HepG2 (cell line): ENCODE data around the gene VEGFB. TPM values are rescaled to one million over a fixed set of nuclear protein-coding genes. Genes with fewer than 3 reads are reported as not detected.

Experiments used
- BORCS8-MEF2B ChIP-seq: sonication (generic); formaldehyde crosslinking; IDR thresholded peaks from 2 replicates; pipeline ENCODE4 v1.8.0; 2022; ENCODE audit warnings: mild to moderate bottlenecking, missing genetic modification reagents
- CEBPG ChIP-seq: IDR thresholded peaks from 2 replicates; pipeline ENCODE4 v1.6.1; 2016
- E2F5 ChIP-seq: sonication (generic); formaldehyde crosslinking; conservative IDR thresholded peaks from 2 replicates; pipeline ENCODE4 v1.4.0; 2020; ENCODE audit warnings: missing genetic modification reagents
- ELF3 ChIP-seq: IDR thresholded peaks from 2 replicates; pipeline ENCODE4 v1.6.1; 2016; ENCODE audit warnings: missing genetic modification reagents, missing compliant biosample characterization
- EP300 ChIP-seq, 3 experiments: sonication (generic) in 1 of 3; formaldehyde crosslinking in 1 of 3; IDR thresholded peaks; 2 replicates each; pipeline versions ENCODE4 v1.5.1 to v1.6.1; 2011 to 2020; ENCODE audit warnings: low read depth in 2 of 3, low read length in 2 of 3, borderline replicate concordance in 1 of 3, improper control_type of control experiment in 1 of 3, mild to moderate bottlenecking in 1 of 3, missing genetic modification reagents in 1 of 3, moderate library complexity in 1 of 3
- ETV5 ChIP-seq: IDR thresholded peaks from 2 replicates; pipeline ENCODE4 v1.6.1; 2018; ENCODE audit warnings: missing biosample characterization, missing genetic modification reagents, inconsistent platforms, borderline replicate concordance
- GRHL1 ChIP-seq: sonication (generic); formaldehyde crosslinking; conservative IDR thresholded peaks from 2 replicates; pipeline ENCODE4 v1.8.0; 2022; ENCODE audit warnings: missing genetic modification reagents
- LCORL ChIP-seq, 2 experiments: fragments of 450-650 bp in 1 of 2; sonication (generic) in 1 of 2; formaldehyde crosslinking in 1 of 2; IDR thresholded peaks; 2 replicates each; pipeline versions ENCODE4 v1.5.0 to v1.6.1; 2017 to 2020; ENCODE audit warnings: antibody characterized with exemption in 1 of 2, missing genetic modification reagents in 1 of 2
- MED13 ChIP-seq: sonication (generic); formaldehyde crosslinking; IDR thresholded peaks from 2 replicates; pipeline ENCODE4 v1.5.0; 2020; ENCODE audit warnings: missing genetic modification reagents
- MTA3 ChIP-seq: sonication (generic); formaldehyde crosslinking; IDR thresholded peaks from 2 replicates; pipeline ENCODE4 v1.4.0; 2020; ENCODE audit warnings: missing genetic modification reagents
- MYC ChIP-seq: sonication (generic); formaldehyde crosslinking; IDR thresholded peaks from 2 replicates; pipeline ENCODE4 v1.9.0; 2021; ENCODE audit warnings: missing genetic modification reagents, borderline replicate concordance
- PBX2 ChIP-seq: IDR thresholded peaks from 2 replicates; pipeline ENCODE4 v1.6.1; 2016; ENCODE audit warnings: control low read depth
- RBM22 ChIP-seq: fragments of 200-400 bp; formaldehyde crosslinking; optimal IDR thresholded peaks from 2 replicates; pipeline ENCODE3; 2017; ENCODE audit warnings: mild to moderate bottlenecking, low read length, moderate library complexity
- RFX1 ChIP-seq: fragments of 450-650 bp; IDR thresholded peaks from 2 replicates; pipeline ENCODE4 v1.6.1; 2017
- SNAI1 ChIP-seq: sonication (generic); formaldehyde crosslinking; IDR thresholded peaks from 2 replicates; pipeline ENCODE4 v1.5.0; 2020; ENCODE audit warnings: mild to moderate bottlenecking, missing genetic modification reagents, borderline replicate concordance
- ZBTB49 ChIP-seq: sonication (generic); formaldehyde crosslinking; IDR thresholded peaks from 2 replicates; pipeline ENCODE4 v1.4.0; 2020; ENCODE audit warnings: missing genetic modification reagents, borderline replicate concordance
- ZNF101 ChIP-seq: sonication (generic); formaldehyde crosslinking; IDR thresholded peaks from 2 replicates; pipeline ENCODE4 v1.4.0; 2020; ENCODE audit warnings: mild to moderate bottlenecking, low read depth, missing genetic modification reagents, borderline replicate concordance
- ZNF253 ChIP-seq: sonication (generic); formaldehyde crosslinking; IDR thresholded peaks from 2 replicates; pipeline ENCODE4 v1.8.0; 2022; ENCODE audit warnings: mild to moderate bottlenecking, missing genetic modification reagents, borderline replicate concordance
- ZNF451 ChIP-seq: sonication (generic); formaldehyde crosslinking; IDR thresholded peaks from 2 replicates; pipeline ENCODE4 v1.5.0; 2020; ENCODE audit warnings: mild to moderate bottlenecking, missing genetic modification reagents
- ZNF501 ChIP-seq: sonication (generic); formaldehyde crosslinking; IDR thresholded peaks from 2 replicates; pipeline ENCODE4 v1.5.1; 2020; ENCODE audit warnings: mild to moderate bottlenecking, moderate library complexity, missing genetic modification reagents
- ZNF589 ChIP-seq: sonication (generic); formaldehyde crosslinking; conservative IDR thresholded peaks from 2 replicates; pipeline ENCODE4 v1.8.0; 2022; ENCODE audit warnings: mild to moderate bottlenecking, moderate library complexity, missing genetic modification reagents
- ZNF75D ChIP-seq: sonication (generic); formaldehyde crosslinking; IDR thresholded peaks from 2 replicates; pipeline ENCODE4 v1.8.1; 2023; ENCODE audit warnings: missing genetic modification reagents, mild to moderate bottlenecking, borderline replicate concordance
- ZSCAN30 ChIP-seq: sonication (generic); formaldehyde crosslinking; IDR thresholded peaks from 2 replicates; pipeline ENCODE4 v1.5.0; 2020; ENCODE audit warnings: mild to moderate bottlenecking, missing genetic modification reagents
- polyA plus RNA-seq, 8 experiments: library from polyadenylated mRNA; depleted of rRNA in 3 of 8; stranded (reverse) in 7 of 8; unstranded in 1 of 8; fragments of >200 nt; fragmentation: Illumina TruSeq in 4 of 8; extraction: Trizol in 4 of 8; gene quantifications; 2 replicates each; pipeline versions ENCODE4 v1.2.1 to v1.2.3, GENCODE V29; 2011 to 2016; ENCODE audit warnings: low read depth in 4 of 8, missing spikeins in 1 of 8, mixed read lengths in 1 of 8; ENCODE audit not compliant: insufficient read depth in 1 of 8
- total RNA-seq, 5 experiments: library from RNA; depleted of rRNA; stranded (reverse); fragments of >200 nt; fragmentation: Illumina TruSeq; extraction: Trizol; gene quantifications; 2 replicates each; pipeline ENCODE4 v1.2.3, GENCODE V29; 2016; ENCODE audit warnings: low read depth in 1 of 5

VEGFB gene
- total and polyA plus RNA-seq, 2 of the 13 experiments (the other 11 are each of a cell fraction or from before 2014, with no cell fraction given): 9.0 to 11.3 TPM

GRCh38 chr11:64284048-64284961, 49.9 kb downstream of the VEGFB start, which contains the start of gene BAD (continued):
- TF ChIP-seq ZBTB49 (CRISPR knock-in tag): no peak
- TF ChIP-seq MTA3: no peak
- TF ChIP-seq SNAI1 (CRISPR knock-in tag): no peak
- TF ChIP-seq RBM22: peak; percentile 30
- peak; percentile 50; the same call in 1 of the 2 replicates for TF ChIP-seq MYC (CRISPR knock-in tag)
- no peak for TF ChIP-seq ZNF253 (CRISPR knock-in tag)
- no peak for TF ChIP-seq ZNF451
- peak; percentile 85 for TF ChIP-seq PBX2 (CRISPR knock-in tag)
- no peak for TF ChIP-seq E2F5
- no peak for TF ChIP-seq ZNF101 (CRISPR knock-in tag)
- no peak for TF ChIP-seq ZSCAN30 (CRISPR knock-in tag)
- peak; percentile 91 for TF ChIP-seq RFX1
- peak; percentile 31; the same call in 1 of the 2 replicates for TF ChIP-seq ETV5 (CRISPR knock-in tag)
- no peak for TF ChIP-seq GRHL1
- no peak for TF ChIP-seq CEBPG (CRISPR knock-in tag)
- TF ChIP-seq EP300 (IDR thresholded peaks at IDR 0.05; ENCODE audit: low read depth in 2 of 2, low read length in 2 of 2): no peak
- TF ChIP-seq EP300 (CRISPR knock-in tag; IDR thresholded peaks at IDR 0.05; ENCODE audit: borderline replicate concordance): no peak
- no peak for TF ChIP-seq ZNF75D (CRISPR knock-in tag)
- no peak for TF ChIP-seq ZNF589
- 0 out of 2 replicates have a peak, but pooled peaks have one; percentile 11 for TF ChIP-seq LCORL (IDR thresholded peaks at IDR 0.05)
- TF ChIP-seq LCORL (CRISPR knock-in tag; IDR thresholded peaks at IDR 0.05): peak; percentile 48; the same call in 1 of the 2 replicates
- TF ChIP-seq BORCS8-MEF2B (CRISPR knock-in tag): 0 out of 2 replicates have a peak, but pooled peaks have one; percentile 13
- TF ChIP-seq ELF3: no peak
- peak; percentile 56; the same call in 1 of the 2 replicates for TF ChIP-seq ZNF501 (CRISPR knock-in tag)
- no peak for TF ChIP-seq MED13 (CRISPR knock-in tag)
